HG03571 (cell line): ENCODE results near the gene AGPAT2.
"Not testable (repeated sequence)": the region's sequence is repeated elsewhere in the genome, so short reads cannot be mapped to it uniquely, and the experiment has no call there.

Experiments
- ATAC-seq: cut with Tn5 transposase; IDR thresholded peaks from one replicate; pipeline ENCODE4 v1.9.1; 2021; ENCODE audit not compliant: unreplicated experiment

The AGPAT2 gene

DNA sequence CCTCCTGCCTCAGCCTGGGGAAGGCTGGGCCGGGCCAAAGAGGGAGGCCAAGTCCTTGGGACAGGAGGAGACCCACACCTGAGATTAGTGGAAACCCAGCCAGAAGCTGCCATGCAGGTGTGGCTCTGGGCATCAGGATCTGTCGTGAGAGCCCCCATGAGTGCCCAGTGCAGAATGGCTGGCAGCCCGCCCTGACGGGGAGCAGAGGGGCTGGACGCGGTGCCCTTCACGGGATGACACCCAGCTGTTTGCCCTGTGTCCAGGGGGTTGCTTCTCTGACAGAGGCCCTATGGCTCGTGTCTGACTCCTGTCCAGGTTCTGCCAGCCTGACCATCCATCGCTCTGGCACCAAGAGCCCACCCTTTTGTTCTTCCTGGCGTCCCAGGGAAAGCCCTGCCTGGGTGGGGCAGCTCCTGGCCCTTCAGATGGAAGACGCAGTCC, 33.7 kb upstream of the AGPAT2 start:
- no peak for ATAC-seq

DNA sequence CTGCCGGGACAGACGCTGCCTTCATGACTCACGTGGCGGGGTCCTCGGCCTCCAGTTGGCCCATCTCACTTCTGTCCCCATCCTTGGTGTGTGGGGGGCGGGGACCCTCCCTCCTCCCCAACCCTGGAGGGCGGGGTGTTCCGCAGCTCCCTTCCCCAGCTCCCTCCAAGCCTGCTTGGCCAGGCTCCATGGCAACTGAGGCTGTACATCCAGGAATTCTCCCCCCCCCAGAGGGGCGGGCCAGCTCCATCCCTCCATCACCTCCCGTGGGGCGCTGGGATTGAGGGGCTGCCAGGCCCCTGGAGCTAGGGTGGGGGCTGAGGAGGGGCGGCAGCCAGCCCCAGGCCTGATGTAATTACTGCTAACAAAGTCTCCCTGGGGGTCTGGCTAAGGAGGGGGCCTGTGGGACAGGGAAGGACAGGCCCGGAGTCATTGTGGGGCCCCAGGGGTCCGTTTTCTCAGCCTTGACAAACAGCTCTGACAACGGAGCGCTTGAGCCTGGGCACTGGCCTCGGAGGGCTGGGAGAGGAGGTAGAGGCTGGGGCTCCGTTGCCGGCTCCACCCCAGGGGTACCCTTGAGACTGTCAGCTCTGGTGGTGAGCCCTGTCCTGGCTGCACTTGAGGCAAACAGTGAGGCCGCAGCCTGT, 33.1 kb upstream of the AGPAT2 start:
- ATAC-seq: no peak

DNA sequence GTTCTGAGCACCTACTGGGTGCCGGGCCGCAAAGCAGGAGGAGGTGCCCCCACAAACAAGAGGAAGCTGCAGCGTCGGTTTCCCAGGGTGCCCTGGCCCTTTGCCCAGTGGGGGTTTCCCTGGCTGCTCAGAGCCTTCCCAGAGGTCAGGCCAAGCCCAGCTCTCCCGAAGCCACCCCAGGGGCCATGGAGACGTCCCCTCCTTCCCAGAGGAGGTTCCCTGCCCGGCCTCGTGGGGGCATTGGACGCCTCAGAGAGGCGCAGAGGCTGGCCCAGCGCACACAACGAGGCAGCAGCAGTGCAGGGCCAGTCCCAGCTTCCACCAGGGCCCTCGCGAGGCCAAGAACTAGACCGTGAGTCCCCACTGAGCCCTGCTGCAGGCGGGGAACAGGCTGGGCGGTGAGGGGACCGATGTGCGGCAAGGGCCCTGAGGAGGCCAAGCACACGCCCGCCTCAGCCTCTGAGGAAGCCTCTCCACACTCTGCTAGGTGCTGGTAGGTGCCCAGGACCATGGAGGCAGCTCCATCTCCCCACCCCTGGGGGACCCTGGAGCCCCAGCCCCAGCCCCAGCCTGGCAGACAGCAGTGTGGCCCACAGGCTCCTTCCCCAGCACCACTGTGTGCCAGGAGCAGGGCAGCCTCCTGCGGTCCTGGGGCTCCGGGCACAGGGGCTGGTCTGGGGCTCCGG, 32.1 kb upstream of the AGPAT2 start:
- no peak for ATAC-seq

DNA sequence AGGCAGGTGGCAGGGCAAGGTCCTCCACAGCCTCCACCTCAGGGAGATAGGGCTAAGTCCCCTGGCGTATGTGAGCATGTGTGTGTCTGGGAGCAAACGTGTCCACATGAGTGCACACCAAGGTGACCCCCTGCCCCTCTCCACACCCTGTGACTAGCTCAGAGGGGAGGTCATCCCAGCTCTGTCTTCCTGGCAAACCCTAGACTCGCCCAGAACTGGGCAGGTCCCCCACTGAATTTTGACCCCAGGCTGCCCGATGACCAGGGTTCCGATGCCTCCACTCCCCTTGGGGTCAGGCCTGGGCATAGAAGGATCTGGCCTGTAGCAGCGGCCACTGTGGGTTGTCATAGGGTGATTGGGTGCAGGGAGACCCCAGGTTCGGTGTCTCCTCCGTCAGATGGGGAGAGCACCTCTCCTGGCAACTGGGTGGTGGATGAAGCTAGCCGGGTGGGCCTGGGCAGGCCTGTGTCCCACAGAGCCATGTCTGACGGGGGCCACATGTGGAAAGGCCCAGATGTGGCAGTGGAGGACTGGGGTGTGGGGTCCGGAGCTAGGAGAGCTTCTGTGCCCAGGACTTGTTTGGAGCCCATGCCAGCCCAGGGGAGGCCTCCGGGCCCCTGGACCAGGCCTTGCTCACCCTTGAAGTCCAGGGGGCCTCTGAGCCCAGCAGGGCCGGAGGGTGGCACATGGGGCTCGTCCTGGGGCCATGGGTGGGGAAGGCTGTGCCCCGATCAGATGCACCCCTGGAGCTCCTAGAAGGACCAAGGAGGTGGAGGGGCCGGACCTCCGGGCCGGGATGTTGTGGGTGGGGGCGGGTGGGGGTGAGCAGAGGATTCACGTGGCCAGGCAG, 31.3 kb upstream of the AGPAT2 start:
- ATAC-seq: no peak

DNA sequence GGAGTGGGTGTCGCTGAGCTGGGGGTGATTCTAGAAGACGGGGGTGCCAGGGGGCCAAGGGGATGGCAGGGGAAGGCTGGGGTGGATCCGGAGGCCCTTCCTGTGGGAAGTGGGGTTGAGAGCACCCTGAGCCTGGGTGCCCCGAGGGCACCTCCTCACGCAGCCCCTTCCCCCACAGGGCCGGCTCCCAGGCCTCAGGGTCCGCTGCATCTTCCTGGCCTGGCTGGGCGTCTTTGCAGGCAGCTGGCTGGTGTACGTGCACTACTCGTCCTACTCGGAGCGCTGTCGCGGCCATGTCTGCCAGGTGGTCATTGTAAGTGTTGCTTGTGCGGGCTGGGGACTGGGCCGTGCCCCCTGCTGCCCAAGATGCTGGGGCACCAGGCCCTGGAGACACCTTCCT, 30.1 kb upstream of the AGPAT2 start:
- ATAC-seq: no peak

DNA sequence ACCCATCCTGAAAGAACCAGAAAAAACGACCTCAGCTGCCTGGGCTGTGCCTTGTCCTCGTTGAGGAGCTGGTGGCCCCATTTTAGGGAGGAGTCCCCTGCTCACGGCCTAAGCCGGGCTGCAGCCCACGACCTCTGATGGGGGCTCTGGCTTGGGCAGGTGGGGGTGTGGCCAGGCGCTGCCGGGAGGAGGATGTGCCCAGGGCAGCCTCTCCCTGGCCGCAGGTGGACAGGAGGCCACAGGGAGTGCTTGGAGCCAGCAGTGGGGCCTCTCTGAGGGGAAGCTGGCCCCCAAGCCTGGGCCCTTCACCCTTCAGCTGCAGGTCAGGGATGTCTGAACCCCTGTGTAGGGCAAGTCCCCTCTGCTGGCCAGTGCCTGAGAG, 27.6 kb upstream of the AGPAT2 start:
- no peak for ATAC-seq

DNA sequence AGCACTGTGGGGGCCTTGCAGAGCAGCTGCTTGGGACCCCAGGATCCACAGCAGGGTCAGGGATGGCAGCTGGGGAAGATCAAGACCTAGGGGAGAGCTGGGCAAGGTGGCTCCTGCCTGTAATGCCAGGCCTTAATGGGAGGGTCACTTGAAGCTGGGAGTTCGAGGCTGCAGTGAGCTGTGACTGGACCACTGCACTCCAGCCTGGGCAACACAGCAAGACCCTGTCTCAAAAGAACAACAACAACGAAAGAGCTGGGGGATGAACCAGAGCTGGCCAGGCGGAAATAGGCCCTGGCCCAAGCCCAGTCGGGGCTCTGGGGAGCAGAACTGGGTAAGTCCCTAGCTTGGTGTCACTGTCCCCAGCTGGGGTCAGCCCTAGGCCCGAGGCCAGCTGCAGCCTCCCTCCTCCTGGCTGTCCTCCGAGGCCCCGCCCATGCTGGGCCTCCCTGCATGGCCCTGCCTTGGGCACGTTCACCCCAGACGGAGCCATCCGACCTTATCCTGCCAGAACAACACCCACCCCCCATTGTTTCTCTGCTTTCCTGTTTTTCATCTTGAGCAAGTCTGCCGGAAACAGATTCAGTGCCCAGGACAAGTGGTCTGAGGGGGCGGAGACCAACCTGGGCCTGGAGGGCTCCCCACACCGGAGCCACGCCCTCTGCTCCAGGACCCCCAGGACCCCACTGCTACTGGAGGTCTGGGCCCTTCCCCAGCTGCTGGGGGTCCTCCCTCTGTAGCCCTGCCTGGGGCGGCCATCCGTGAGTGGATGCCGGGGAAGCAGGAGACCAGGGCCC, 27.0 kb upstream of the AGPAT2 start:
- no peak for ATAC-seq

DNA sequence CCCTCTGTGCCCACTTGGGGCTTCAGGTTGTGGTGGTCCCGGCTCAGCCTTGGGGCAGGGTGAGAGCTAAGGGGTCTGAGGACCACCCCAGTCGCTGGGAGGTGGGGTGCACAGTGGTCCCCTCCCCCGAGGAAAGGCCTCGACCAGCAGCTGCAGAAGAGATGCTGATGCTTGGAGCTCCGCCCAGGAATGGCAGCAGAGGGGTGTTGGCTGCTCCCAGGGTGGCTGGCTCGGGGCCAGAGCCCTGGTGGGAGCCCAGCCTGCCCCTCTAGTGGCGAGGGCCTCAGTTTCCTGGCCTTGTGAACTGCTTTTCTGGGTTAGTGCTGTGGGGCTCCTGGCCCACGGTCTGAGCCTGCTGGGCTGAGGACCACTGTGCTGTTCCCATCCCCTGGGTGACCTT, 26.3 kb upstream of the AGPAT2 start:
- no peak for ATAC-seq

DNA sequence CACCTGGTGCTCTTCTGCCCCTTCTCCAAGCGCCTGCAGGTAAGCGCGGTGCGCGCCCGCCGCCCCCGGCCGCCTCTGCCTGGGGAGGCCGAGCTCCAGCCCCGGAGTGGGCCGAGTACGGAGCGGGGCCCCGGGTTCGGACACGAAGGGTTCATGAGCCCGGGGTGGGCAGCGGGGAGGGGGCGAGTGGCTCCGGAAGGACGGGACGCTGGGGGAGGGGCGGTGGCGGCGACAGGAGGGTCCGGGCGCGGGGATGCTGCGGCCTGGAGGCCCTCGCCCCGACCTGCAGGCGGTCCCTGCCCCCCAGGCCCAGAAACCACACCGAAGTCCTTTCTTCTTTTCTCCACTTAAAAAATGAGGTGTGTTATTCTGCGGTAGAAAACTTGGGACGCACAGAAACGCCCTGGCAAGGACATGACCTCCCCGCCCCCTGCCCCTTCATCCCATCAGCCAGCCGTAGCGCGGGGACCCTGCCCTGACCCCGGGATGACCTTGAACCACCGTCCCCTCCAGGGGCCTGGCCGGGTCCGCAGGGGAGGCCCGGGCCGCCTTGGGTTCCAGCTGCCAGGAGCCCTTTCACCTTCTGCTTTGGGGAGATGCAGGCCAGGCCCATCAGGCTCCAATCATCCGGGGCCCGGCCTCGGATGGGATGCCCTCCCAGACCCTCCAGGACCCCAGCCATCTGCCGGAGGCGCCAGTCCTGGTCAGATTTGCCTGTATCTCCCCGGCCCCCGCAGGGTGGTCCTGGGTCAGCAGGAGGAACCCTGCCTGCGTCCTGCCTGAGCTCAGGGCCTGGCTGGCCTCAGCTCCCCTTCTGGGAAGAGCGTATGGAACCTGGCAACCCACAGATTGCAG, 25.7 kb upstream of the AGPAT2 start:
- ATAC-seq: no peak

DNA sequence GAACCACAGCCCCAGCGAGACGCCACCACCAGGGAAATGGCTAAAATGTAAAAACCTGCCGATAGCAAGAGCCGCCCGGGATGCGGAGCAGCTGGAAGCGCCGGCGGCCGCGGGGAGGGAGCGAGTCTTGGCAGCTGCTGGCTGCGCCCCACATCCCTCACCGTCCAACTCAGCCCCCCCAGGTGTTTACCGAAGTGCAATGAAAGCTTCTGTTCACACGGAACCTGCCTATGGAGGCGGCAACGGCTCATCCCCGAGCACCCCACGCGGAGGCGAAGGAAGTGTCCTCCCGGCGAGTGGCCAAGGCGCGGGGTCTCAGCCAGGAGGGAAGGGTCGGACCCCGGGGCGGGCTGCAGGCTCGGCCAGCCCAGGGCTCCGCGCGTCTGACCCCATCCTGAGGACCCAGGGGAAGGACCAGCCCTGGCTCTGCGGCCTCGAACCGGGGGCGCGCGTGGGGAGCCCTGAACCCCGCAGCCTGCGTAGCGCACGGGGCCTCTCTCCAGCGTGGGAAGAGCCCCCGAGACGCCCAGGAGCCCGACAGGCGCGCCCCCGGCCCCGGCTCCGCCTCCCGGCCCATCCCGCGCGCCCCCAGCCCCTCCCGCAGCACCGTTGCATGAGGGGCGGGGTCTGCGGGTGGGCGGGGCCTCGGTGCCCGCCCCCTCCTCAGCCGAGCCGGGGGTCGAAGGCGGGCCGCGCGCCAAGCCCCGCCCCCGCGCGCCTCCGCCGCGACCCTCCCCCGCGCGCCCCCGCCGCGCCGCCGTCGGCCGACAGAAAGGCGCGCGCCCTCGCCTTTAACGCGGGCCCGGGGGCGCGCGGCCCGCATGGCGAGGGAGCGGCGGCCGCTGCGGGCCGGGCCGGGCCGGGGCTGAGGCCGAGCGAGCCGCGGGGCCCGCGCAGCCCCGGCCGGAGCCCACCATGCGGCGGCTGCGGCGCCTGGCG, 24.8 kb upstream of the AGPAT2 start, which contains the start of gene DIPK1B:
TSS of gene DIPK1B (plus strand) at position 822 of the 939 bp plus-strand sequence. CDS start at position 916, 94 bp downstream.
- ATAC-seq: no peak

DNA sequence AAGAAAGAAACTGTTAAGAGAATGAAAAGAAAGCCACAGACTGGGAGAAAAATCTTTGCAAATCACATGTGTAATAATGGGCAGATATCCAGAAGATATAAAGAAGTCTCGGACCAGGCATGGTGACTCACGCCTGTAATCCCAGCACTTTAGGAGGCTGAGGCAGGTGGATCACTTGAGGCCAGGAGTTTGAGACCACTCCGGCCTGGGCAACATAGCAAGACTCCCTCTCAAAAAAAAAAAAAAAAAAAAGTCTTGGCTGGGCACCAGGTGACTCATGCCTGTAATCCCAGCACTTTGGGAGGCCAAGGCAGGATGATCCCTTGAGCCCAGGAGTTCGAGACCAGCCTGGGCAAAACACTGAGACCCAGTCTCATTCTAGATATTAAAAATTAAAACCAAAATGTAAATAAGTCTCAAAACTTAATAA, 24.0 kb upstream of the AGPAT2 start:
- not testable (repeated sequence) for ATAC-seq

DNA sequence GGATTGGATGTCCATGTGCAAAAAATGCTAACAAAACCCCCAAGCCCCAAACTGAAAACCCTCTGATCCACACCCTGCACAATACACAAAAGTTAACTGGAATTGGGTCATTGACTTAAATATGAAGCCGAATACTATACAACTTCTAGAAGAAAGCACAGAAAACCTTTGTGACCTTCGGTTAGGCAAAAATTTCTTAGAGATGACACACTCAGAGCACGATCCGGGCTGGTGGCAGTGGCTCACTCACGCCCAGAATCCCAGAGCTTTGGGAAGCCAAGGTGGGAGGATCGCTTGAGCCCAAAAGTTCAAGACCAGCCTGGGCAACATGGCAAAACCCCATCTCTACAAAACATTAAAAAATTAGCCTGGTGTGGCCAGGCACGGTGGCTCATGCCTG, 23.3 kb upstream of the AGPAT2 start:
- ATAC-seq: no peak

DNA sequence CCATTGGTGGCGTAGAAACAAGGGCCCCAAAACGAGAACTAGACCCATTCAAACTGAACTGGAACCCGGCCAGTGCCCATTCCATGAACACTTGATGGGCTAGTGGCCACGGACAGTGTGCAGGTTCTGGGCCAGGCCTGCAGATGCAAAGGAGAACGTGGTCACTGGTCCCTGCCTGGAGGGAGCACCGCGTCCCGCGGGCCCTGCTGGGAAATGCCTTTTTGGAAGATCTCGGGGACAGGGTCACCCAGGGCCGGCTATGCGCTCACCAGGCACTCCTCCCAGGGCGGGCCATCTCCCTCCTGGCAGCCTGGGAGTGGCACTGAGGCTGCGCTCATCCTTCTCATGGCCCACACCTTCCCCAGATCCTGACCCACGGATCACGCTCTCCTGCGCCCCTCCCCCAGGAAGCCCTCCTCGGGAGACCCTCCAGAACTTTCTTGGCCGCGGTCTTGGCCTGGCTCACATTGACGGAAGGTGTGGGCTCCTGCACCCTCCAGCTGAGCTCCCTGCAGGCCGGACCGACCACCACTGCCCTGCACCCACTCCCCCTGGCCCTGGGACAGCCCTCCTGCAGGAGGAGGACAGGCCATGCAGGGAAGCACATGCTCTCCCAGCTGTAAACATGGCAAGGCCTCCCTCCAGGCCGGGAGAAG, 22.3 kb upstream of the AGPAT2 start:
- ATAC-seq: no peak

DNA sequence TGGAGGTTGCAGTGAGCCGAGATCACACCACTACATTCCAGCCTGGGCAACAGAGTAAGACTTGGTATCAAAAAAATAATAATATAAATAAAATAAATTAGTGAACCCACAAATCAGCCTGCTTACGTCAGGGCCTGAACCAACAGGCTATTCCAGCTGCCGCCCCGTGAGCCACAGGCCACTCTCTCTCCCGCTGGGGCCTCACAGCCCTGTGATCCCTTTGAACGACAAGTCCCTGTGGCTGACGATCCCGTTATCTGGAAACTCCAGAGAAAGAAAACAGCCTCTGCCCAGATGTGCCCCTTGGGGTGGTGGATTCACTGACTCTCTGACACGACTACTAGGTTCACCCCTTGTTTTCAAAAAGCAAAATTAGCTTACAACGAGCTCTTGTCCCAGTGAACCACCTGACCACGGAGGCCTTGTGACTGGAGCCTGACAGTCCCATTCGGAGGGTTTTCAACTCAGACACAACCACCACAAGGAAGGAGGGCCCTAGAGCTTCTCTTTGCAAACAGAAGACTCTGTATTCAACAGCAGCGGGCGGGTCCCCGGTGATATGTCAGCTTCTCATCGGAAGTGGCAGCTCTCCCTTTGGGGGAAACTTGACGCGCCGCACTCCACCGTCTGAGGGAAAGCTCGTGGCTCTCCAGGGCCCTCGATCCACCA, 20.7 kb upstream of the AGPAT2 start:
- no peak for ATAC-seq

DNA sequence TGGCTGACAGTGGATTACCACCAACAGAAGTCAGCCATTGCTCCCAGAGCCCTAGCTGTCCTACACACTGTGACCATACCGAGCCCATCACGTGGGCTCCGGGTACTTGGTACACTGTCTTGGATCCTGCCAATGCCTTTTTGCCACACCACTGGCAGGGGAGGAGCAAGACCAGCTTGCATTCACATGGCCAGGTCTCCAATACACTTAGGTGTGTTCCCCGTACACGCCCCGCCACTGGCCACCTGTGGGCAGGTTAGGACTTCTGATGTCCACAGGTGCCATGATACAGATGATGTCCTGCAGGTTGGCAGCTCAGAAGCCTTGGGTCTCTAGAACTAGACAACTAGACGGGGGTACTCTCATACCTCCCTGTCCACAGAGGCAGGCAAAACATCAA, 19.8 kb upstream of the AGPAT2 start:
- no peak for ATAC-seq

DNA sequence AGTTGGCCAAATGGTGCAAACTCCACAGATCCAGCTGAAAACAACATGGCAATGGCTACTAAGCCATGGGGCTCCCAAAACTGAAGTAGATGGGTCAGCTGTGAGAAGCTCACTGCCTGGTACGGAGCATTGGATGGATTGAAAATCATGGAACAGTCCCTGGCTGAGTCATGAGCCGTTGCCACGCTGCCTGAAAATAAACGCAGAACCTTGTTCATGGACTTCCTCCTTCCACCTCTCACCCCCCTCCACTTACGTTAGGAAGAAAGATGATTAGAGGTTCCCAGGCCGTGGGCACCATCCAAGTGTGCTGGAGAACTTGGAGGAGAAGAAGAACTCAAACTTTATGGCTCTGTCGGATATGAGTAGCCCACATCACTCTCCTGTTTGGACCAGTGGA, 18.3 kb upstream of the AGPAT2 start:
- ATAC-seq: no peak

DNA sequence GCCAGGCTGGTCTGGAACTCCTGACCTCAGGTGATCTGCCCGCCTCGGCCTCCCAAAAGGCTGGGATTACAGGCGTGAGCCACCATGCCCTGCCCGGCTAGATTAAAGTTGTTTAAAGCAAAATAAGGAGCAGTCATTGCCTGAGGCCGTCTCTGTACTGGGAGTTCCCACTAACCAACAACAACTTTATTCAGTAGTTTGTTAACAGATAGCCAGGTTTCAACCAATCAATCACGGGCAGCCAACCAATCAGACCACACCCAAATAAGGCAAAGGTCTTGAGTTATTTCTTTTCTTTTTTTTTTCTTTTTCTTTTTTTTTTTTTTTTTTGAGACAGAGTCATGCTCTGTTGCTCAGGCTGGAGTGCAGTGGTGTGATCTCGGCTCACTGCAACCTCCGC, 17.5 kb upstream of the AGPAT2 start:
- ATAC-seq: not testable (repeated sequence)

DNA sequence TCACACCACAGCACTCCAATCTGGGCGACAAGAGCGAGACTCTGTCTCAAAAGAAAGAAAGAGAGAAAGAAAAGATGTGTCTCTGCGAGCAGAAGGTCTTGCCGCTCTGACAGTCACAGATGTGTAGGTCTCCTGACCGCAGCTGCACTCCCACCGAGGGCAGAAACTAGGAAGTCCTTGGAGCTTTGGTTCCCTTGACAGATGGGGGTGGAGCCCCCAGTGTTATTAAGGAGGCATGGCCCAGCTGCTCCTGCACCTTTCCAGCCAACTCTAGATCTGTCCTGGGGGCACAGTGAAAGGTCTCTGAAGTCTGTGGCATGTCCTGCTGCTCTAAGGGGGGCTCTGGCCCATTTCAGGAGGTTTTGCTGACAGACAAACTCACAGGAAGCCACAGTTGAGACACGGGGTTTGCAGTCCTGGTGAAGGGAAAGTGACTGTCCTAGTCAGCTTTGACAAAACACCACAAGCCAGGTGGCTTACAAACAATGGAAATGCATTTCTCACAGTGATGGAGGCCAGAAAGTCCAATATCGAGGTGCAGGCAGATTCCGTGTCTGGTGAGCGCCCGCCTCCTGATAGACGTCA, 16.1 kb upstream of the AGPAT2 start:
- no peak for ATAC-seq
